Head of caudate nucleus (tissue), 42 donors: Measurements from ENCODE around the gene DERA.
"Not testable (repeated sequence)": the region's sequence is repeated elsewhere in the genome, so short reads cannot be mapped to it uniquely, and the experiment has no call there.

Experiments used
- DNase-seq, 42 donors: peaks; one replicate each; pipeline versions ENCODE4 v3.0.0 to v3.0.0-alpha.2; 2020 to 2021; ENCODE audit warnings: mixed read lengths in 7 of 42
- intact Hi-C: fragments of 100-400 bp; cut with DNase I; formaldehyde crosslinking; loops from one replicate; pipeline ENCODE4 v1.15.0; 2022

DERA gene

DNA sequence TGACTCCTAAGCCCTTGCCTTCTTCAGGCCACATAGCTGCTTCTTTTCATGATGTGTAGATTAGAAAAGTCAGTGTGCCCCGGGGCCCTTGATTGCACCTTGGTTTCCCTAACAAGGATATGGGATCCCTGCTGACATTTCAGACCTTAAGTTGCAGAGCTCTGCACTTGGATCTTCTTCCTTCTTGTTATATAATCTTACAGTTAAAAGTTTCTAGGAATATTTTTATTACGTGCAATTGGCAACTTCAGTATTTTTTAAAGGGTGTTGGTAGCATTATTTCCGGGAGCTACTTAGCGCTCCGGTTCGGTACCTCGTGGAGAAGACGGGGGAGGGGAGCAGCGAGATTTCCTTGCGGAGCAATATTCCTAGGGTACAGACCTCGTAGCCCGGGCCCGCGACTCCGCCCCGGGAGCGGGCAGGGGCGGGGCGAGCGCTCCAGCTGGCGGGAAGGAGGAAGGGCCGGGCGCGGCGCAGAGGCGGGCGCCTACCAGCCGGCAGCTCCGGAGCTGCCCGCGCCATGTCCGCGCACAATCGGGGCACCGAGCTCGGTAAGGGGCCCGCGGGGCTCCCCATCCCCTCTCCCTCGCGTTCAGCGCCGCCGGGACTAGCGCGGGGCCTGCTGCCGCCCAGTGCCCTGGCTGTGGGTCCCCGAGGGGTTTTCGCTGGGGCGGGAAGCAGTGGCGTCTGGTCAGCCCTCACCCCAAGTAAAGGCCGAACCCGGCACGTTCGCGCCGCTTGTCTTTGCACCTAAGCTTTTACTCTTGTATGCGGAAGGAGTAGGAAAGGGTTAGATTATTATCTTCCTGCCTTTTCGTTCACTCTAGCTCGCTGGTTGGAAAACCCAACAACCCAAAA lies at the start of gene DERA:
DERA (plus strand) TSS at position 469 of the 858 bp plus-strand sequence; CDS start at position 521, 52 bp downstream.
- peak; percentile 30 to 90 (median 80) for DNase-seq
- intact Hi-C loops, result no loop called here

DNA sequence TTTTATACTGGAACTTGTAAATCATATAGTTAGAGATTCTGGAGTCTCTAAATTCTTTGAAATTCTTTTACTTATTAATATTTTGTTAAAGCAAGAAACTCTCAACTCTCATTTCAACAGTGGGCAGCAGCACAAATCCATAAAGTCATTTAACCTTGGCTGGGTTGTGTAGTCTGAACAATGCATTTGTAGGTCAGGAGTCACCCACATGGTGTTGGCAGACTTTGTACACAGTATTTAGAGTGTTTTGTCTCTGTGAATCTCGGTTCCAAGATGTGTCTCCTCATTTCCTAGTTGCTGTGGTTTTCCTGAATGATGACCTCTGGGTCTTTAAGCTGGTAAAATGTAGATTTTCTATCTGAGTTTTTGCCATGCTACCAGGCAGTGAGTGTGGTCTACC lies 49.7 kb upstream of the DERA start:
- intact Hi-C loops, result no loop called here
- no peak for DNase-seq

DNA sequence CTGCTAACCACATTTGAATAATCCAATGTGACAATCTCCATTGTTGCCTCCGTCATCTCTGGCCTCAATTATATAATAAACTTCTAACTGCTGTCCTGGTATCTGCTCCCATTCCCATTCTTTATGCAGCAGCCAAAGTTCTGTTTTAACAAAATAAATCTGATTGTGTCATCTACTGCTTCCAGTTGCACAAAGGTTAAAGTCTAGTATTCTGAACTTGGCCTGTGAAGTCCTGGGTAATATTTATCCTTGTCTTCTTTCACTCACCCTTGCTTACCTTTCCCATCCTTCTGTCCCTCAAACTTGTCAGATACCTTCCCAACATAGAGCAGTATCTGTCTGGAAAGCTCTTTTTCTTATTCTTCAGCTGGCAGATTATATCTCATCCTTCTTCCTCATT lies 48.3 kb upstream of the DERA start:
- intact Hi-C loops, result no loop called here
- DNase-seq, result no peak

DNA sequence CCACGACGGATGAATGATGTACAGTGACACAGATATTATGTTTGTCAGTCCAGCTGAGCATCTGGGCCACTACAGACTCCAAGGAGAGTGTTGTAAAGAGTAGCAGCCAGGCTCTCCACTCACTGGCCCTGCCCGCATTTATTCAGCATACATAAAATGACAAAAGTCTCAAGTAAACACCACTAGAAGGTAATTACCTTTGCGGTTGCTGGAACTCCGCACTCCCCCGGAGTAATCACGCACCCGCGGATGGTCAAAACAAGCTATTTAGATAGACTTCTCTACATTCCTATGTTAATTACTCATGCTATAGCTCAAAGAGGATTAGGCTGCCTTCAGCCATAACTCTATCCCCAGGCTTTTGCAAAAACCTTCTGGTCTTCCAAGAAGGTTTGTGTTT lies 47.8 kb upstream of the DERA start:
- intact Hi-C loops, result no loop called here
- no peak for DNase-seq

DNA sequence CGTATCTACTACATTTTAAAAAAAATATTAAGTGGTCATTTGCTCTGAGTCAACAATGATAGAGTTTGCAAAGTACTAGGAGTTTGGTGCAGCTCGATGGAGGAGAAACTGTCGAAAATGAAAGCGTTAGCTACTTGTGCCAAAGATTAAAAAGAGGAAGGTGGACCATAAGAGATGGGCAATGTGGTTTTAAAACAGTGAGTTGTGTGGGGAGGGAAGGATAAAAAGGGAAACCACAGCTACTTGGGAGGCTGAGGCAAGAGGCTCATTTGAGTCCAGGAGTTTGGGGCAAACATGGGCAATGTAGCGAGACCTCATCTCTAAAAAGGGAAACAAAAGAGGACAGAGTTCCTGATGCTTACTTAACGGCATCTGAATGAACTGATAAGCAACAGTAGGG lies 47.1 kb upstream of the DERA start:
- intact Hi-C loops, result no loop called here
- no peak for DNase-seq

DNA sequence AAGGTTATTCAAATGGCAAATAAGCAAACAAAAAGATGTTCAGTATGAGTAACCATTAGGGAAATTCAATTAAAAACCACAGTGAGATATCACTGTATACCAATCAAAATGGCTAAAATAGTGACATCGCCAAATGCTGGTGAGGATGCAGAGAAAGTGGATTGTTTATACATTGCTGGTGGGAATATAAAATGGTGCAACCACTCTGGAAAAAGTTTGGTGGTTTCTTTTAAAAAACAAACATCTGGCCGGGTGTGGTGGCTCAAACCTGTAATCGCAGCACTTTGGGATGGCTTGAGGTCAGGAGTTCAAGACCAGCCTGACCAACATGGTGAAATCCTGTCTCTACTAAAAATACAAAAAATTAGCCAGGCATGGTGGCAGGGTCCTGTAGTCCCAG lies 42.9 kb upstream of the DERA start:
- no peak for DNase-seq
- intact Hi-C loops, result no loop called here

DNA sequence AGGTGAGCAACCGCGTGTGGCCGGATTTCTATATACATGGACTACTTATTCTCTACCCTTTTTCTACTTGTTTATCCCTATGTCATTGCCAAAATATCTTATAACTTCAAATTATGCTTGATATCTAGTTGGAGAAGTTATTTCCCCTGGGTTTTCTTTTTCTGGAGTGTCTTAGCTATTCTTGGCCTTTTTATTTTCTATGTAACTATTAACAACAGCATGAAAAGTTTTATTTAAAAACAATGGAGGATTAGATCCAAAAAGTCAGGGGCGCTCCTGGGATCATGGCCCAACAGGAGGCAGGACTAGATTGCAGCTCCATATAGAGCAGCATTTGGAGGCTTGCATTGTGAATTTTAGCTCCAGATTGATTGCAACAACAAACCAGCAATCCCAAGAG lies 37.6 kb upstream of the DERA start:
- DNase-seq, result no peak
- intact Hi-C loops, result no loop called here

DNA sequence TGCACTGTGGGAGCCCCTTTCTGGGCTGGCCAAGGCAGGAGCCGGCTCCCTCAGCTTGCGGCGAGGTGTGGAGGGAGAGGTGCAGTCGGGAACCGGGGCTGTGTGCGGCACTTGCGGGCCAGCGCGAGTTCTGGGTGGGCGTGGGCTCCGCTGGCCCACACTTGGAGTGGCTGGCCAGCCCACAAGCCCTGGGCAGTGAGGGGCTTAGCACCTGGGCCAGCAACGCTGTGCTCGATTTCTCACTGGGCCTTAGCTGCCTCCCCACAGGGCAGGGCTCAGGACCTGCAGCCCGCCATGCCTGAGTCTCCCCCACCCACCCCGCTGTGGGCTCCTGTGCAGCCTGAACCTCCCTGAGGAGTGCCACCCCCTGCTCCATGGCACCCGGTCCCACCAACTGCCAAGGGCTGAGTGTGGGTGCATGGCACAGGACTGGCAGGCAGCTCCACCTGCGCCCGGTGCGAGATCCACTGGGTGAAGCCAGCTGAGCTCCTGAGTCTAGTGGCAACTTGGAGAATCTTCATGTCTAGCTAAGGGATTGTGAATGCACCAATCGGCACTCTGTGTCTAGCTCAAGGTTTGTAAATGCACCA lies 36.5 kb upstream of the DERA start:
- DNase-seq, intact Hi-C loops: not testable (repeated sequence)

DNA sequence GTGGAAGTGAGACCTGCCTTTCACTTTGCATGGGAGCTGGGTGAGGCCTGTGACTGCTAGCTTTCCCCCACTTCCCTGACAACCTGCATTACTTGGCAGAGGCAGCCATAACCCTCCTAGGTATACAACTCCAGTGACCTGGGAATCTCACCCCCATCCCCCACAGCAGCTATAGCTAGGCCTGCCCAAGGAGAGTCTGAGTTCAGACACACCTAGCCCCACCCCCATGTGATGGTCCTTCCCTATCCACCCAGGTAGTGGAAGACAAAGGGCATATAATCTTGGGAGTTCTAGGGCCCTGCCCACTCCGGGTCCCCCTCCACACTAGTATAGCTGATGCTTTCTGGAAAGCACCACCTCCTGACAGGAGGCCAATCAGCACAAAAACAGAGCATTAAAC lies 35.3 kb upstream of the DERA start:
- no peak for DNase-seq
- intact Hi-C loops, result no loop called here

DNA sequence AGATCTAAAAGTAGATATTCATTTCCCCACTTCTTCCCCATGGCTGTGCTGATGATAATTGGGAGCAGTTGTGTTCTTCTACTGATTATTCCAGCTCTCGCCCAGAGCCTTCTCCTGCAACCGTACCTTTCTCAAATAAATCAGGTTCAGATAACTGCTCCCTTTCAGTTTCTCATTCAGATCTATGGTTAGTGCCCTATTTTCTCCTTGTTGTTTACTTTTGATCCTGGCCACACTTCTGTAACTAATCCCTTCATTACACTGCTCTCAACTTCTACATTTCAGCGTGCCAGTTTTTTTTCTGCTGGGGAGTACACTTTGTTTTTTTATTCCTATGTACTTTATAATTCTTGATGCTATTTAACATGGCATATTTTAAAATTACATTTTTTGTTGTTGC lies 31.7 kb upstream of the DERA start:
- intact Hi-C loops, result no loop called here
- DNase-seq, result no peak

DNA sequence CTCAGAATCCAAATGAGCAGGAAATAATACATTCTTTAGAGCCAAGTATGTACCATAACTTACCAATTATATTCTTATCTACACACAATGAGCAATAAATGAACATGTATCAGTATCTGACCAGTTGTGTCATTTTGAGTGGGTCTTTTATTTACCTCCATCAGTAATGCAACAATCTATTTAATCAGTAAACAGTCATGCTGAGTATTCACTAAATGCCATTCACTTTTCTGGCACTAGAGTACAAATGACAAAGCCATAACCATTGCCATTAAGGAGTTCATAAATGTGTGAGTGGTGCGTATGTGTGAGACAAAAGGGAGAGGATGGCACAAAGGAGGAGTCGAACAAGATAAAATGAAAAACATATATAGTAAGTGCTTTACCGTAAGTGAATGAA lies 30.4 kb upstream of the DERA start:
- intact Hi-C loops, result no loop called here
- DNase-seq, result no peak

DNA sequence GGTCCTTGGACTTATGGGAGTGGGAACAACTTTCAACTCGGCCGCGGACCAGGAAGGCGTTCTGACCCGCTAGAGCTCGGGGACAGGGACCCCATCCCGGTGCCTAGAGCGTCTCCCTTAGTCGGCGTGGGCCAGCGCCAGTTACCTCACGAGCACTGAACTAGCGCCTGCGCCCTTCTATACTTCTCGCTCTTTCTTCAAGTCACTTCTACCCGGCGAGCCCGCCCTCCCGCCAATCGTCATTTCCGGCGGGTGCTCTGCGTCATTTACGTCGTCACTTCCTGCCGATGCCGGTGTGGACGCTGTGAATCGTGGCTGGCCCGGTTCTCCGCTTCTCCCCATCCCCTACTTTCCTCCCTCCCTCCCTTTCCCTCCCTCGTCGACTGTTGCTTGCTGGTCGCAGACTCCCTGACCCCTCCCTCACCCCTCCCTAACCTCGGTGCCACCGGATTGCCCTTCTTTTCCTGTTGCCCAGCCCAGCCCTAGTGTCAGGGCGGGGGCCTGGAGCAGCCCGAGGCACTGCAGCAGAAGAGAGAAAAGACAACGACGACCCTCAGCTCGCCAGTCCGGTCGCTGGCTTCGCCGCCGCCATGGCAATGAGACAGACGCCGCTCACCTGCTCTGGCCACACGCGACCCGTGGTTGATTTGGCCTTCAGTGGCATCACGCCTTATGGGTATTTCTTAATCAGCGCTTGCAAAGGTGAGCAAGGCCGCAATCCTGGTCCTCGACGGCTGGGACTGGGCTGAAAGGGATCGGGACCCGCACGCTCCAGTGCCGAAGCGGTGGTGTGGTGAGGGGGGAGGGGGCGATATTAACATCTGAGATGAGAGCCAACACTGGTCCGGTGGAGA lies 28.8 kb upstream of the DERA start, which contains the start of gene STRAP:
STRAP (plus strand) TSS at position 270 of the 854 bp plus-strand sequence; CDS start at position 591, 321 bp downstream.
- intact Hi-C loops, result no loop called here

DNA sequence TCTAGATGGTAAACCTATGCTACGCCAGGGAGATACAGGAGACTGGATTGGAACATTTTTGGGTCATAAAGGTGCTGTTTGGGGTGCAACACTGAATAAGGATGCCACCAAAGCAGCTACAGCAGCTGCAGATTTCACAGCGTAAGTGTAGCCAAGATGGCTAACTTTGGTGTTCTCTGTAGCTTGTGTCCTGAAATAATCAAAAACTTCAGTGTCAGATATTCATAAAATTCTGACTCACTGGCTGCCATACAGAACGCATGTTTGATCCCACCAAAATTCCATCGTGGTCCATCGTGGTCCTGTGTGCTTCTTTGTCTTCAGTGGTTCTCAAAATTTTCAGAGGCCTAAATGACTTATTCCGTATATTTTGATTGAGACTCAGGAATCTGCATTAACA lies 27.6 kb upstream of the DERA start:
- no peak for DNase-seq
- intact Hi-C loops, result no loop called here

More for the DNA sequence above, 28.8 kb upstream of the DERA start, which contains the start of gene STRAP:
- peak; percentile 93 to 99 (median 98) for DNase-seq

DNA sequence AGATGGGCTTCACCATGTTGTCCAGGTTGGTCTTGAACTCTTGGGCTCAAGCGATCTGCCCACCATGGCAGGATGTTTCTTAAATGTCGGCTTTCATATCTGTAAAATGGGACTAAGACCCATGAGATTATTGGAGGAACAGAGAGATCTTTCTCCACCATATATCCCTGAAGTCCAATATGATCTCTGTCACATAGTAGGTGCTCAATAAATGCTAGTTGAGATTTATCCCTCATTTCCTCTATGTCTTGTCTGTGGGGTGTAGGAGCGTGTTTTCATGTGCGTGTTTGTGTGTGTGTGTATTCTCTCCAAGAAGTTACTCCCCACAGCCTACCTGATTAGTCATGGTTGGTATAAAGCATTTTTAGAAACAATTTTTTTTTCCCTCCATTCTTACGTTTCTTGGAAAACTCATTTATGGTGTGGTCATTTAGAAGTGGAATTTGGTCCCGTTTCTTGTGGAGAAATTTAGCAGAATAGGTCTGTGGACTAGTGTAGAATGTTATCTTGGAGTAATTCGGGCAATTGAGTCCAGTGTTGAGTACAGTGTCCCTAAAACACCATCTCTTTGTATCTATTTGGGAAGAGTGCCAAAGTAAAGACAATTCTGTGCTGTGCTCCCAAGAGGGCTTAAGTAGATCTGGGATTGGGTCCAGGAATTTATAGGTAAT lies 24.6 kb upstream of the DERA start:
- intact Hi-C loops, result no loop called here
- no peak for DNase-seq

DNA sequence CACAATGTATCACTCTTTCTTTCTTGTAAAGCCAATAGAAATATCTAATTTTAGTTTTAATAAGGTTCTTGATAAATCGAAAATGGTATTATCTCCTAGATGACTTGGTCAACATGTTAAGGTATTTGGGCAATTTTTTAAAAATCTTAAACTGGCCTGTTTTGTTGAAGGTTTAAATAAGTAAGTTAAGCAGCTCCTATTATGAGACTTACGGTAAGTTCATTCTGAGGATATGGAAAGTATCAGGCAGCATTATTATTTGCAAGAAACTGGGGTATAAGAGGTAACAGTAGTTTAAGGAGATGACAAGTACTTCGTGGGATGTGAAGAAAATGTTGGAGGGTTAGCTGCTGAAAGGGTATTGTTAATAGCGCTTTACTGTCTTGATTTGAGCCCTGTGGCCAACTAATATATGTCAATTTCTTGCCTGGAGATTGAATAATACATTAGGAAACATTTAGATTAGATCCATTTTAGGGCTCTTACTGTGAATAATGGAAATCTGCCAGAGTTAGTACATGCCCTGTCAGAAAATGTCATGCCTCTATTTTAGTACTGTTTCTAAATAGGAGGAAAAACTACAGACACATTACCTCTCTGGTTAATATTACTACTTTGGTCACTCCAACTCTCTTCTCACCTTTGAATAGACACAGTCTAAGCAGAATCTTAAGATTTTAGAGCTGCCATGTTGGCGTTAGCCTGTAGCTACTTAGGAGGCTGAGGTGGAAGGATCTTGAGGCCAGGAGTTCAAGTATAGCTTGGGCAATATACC lies 23.9 kb upstream of the DERA start:
- intact Hi-C loops, result no loop called here
- DNase-seq, result no peak

DNA sequence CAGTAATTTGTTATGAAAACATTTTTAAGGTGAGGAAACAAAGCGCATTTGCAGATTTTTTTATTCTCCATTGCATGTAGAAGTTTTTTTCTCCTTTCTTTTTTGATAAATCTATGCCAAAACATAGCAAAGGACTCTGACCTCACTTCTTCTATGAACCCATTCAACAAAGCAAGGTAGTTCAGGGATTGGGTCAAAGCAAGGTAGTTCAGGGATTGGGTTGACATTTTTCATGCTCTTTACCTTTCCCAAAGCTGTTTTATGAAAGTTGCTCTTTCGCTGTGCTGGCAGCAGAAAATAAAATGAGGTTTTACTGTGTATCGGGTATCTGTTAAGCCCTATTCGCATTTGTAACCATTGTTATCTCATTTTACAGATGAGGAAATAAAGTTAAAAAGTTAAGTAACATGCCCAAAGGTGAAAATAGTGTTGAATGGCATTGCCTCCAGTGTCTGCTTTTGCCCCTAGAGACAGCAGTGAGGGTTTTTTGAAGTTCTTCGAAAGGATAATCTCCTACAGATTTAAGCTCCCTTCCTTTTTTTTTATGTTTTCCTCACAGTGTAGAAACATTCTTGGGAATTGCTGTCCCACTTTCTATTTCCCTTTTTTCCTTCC lies 18.4 kb upstream of the DERA start:
- intact Hi-C loops, result no loop called here
- no peak for DNase-seq

DNA sequence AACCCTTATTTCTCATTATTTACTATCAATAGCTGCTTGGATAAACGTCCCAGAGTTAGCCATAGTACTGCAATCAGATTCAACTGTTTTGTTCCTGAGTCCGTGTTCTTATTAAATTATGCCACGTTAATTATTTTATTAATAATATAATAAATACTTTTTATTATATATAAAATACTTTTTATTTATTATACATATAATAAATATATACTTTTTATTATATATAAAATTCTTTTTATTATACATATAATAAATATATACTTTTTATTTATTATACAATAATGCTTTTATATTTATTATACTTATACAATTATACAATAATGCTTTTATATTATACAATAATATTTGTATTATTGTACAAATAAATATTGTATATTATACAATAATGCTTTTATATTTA lies 17.9 kb upstream of the DERA start:
- intact Hi-C loops, result no loop called here
- no peak for DNase-seq

DNA sequence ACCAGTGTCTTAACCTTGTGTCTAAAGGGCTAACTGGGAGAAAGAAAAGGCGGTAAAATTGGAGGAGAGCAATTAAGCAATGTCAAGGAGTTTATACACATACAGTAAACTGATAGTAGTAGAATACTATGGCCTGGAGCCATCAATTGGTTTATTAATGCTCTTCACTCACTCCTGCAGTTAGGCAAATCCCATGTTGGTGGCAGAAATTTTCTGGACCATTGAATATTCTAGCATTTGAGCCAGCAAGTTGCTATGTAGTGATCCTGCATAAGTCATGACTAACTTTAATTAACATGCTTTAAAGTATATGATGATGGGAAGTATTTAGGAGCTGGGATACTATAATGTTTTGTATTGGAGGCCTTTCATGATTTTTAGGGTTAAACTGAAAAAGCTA lies 14.3 kb upstream of the DERA start:
- intact Hi-C loops, result no loop called here
- DNase-seq, result no peak
